OCI-LY1 (cell line): ENCODE results near the gene HSFX2.

Experiments used
- EZH2 ChIP-seq: fragments of 200-600 bp; sonication (generic), shearing (Covaris generic); IDR thresholded peaks from 2 replicates; pipeline ENCODE4 v1.8.0; 2017; ENCODE audit warnings: borderline replicate concordance, mixed run types, mild to moderate bottlenecking, antibody characterized with exemption, low read length, moderate library complexity, mixed read lengths
- TF ChIP-seq, protein P1 (sequence below): fragments of 200-600 bp; sonication (generic), shearing (Covaris generic); IDR thresholded peaks from 2 replicates; pipeline ENCODE4 v1.5.1; 2017; ENCODE audit warnings: mild to moderate bottlenecking, antibody characterized with exemption, low read length, moderate library complexity, mixed read lengths

DNA sequence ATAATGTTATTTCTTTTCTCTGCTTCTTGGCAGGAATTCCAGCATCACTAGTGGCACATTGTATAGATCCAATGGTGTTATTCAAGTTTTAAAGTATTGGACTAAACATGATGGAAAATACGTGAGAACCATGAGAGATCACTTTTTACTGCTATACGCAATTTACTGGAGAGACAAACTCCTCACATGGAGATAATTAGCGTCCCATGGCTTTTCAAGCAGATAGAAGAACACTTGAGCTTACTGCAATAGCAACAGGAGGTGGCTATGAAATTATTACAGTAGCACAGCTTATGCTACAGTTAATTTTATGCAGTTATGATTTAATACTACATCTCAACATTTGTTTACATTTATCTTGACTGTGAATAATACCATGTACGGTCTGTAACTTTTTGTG lies 48.4 kb upstream of the HSFX2 start:
- TF ChIP-seq, protein P1, sequence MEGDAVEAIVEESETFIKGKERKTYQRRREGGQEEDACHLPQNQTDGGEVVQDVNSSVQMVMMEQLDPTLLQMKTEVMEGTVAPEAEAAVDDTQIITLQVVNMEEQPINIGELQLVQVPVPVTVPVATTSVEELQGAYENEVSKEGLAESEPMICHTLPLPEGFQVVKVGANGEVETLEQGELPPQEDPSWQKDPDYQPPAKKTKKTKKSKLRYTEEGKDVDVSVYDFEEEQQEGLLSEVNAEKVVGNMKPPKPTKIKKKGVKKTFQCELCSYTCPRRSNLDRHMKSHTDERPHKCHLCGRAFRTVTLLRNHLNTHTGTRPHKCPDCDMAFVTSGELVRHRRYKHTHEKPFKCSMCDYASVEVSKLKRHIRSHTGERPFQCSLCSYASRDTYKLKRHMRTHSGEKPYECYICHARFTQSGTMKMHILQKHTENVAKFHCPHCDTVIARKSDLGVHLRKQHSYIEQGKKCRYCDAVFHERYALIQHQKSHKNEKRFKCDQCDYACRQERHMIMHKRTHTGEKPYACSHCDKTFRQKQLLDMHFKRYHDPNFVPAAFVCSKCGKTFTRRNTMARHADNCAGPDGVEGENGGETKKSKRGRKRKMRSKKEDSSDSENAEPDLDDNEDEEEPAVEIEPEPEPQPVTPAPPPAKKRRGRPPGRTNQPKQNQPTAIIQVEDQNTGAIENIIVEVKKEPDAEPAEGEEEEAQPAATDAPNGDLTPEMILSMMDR: no peak
- no peak for TF ChIP-seq EZH2
